K562 (cell line): ENCODE results near the gene FAM171A2. TPM values are rescaled to one million over a fixed set of nuclear protein-coding genes. Genes with fewer than 3 reads are reported as not detected.
A peak's percentile ranks its signal among the peaks of the same experiment; 100 is the strongest.

Source experiments
- ATAC-seq: fragments of 200-7000 bp; cut with Tn5 transposase; 3 replicates; pipeline ENCODE4 v1.9.1; 2020; ENCODE audit warnings: moderate library complexity
- BruUV-seq: library from RNA; stranded (reverse); fragments of 400-500 nt; replicated peaks from 2 replicates; lab custom pipeline; 2021; lab: Mats Ljungman, UMichigan
- CTCF ChIA-PET: fragments of 300-600 bp; formaldehyde crosslinking; extraction: SDS; loops from one replicate; lab custom pipeline; 2021; ENCODE audit warnings: low intra/inter-chr PET ratio; lab: Yijun Ruan, JAX
- POLR2A ChIA-PET: fragments of 300-600, 350-650 bp; sonication (Branson Sonifier 250); formaldehyde crosslinking; extraction: SDS; loops from one replicate; lab custom pipeline; 2021; ENCODE audit warnings: antibody characterized with exemption, inconsistent platforms; lab: Yijun Ruan, JAX
- DNase-seq, 4 experiments: peaks; one replicate each; pipeline versions ENCODE4 v3.0.0 to v3.0.0-alpha.2; 2011 to 2018; ENCODE audit warnings: low spot score in 3 of 4, mixed read lengths in 3 of 4; ENCODE audit errors: extremely low read depth in 1 of 4
- FAIRE-seq: peaks from 2 replicates; lab custom pipeline; 2011; peaks lifted over from hg19 to GRCh38; lab: Jason Lieb, UNC
- H2AFZ ChIP-seq: 2 replicates; pipeline ENCODE4 v1.6.0; 2011; ENCODE audit warnings: low read depth, low read length, control low read depth, inconsistent platforms
- H3K27ac ChIP-seq: fragments of 200-600 bp; 3 replicates; pipeline ENCODE4 v1.8.0; 2011; ENCODE audit warnings: low read depth, mild to moderate bottlenecking, control low read depth, inconsistent platforms, low read length, moderate library complexity, mixed read lengths; ENCODE audit errors: extremely low read depth
- H3K27me3 ChIP-seq, 2 experiments: fragments of 300-600 bp in 1 of 2; 2 replicates in 1 of 2; 3 replicates in 1 of 2; pipeline versions ENCODE4 v1.6.0 to v1.8.0; 2011; ENCODE audit warnings: inconsistent platforms in 2 of 2, low read length in 2 of 2, mild to moderate bottlenecking in 1 of 2, mixed read lengths in 1 of 2, moderate library complexity in 1 of 2; ENCODE audit not compliant: control insufficient read depth in 2 of 2, insufficient read depth in 2 of 2
- H3K36me3 ChIP-seq: fragments of 300-600 bp; 3 replicates; pipeline ENCODE4 v1.8.0; 2011; ENCODE audit warnings: mild to moderate bottlenecking, low read length, inconsistent platforms; ENCODE audit not compliant: control insufficient read depth, insufficient read depth
- H3K4me1 ChIP-seq, 2 experiments: fragments of 200-600 bp in 1 of 2; replicated peaks in 1 of 2; 2 replicates in 1 of 2; 3 replicates in 1 of 2; pipeline versions ENCODE4 v1.5.1 to v1.8.0; 2011; ENCODE audit warnings: inconsistent platforms in 2 of 2, low read length in 2 of 2, mild to moderate bottlenecking in 1 of 2, mixed read lengths in 1 of 2, moderate library complexity in 1 of 2; ENCODE audit not compliant: control insufficient read depth in 2 of 2, insufficient read depth in 2 of 2
- H3K4me2 ChIP-seq: 2 replicates; pipeline ENCODE4 v1.6.1; 2011; ENCODE audit warnings: low read length, control low read depth, inconsistent platforms, mixed read lengths; ENCODE audit not compliant: insufficient read depth
- H3K4me3 ChIP-seq: fragments of 200-600 bp; sonication (generic), shearing (Covaris generic); 2 replicates; pipeline ENCODE4 v1.5.1; 2016; ENCODE audit warnings: control low read depth, inconsistent platforms
- H3K79me2 ChIP-seq: fragments of 200-600 bp; 3 replicates; pipeline ENCODE4 v1.8.0; 2011; ENCODE audit warnings: low read length, inconsistent platforms; ENCODE audit not compliant: control insufficient read depth, insufficient read depth
- H3K9ac ChIP-seq, 2 experiments: 2 replicates each; pipeline versions ENCODE4 v1.6.0 to v1.6.1; 2011; ENCODE audit warnings: low read depth in 2 of 2, low read length in 2 of 2, control low read depth in 1 of 2, inconsistent platforms in 1 of 2, mild to moderate bottlenecking in 1 of 2, mixed read lengths in 1 of 2; ENCODE audit not compliant: insufficient read depth in 1 of 2
- H3K9me1 ChIP-seq: one replicate; pipeline ENCODE4 v1.6.0; 2011; ENCODE audit warnings: inconsistent platforms, mild to moderate bottlenecking, low read length, moderate library complexity; ENCODE audit not compliant: control insufficient read depth, insufficient read depth
- H3K9me3 ChIP-seq: replicated peaks from 2 replicates; pipeline ENCODE4 v1.5.1; 2011; ENCODE audit warnings: low read depth, low read length, inconsistent platforms; ENCODE audit not compliant: control insufficient read depth, insufficient read depth
- H4K20me1 ChIP-seq: replicated peaks from 2 replicates; pipeline ENCODE4 v1.6.1; 2011; ENCODE audit warnings: low read length, inconsistent platforms, mixed read lengths; ENCODE audit not compliant: control insufficient read depth, insufficient read depth
- ATF2 ChIP-seq: sonication (generic); formaldehyde crosslinking; IDR thresholded peaks from 2 replicates; pipeline ENCODE4 v1.8.1; 2022; ENCODE audit warnings: missing genetic modification reagents
- BACH1 ChIP-seq: fragments of 200-800 bp; sonication (Bioruptor generic); IDR thresholded peaks from 2 replicates; pipeline ENCODE4 v1.6.1; 2016; ENCODE audit warnings: missing genetic modification characterization, missing compliant biosample characterization
- E2F8 ChIP-seq: fragments of 450-650 bp; IDR thresholded peaks from 2 replicates; pipeline ENCODE4 v1.7.1; 2018; ENCODE audit warnings: mild to moderate bottlenecking, low read depth; ENCODE audit not compliant: partially characterized antibody
- FOXJ3 ChIP-seq: sonication (generic); formaldehyde crosslinking; IDR thresholded peaks from 2 replicates; pipeline ENCODE4 v1.4.0; 2020; ENCODE audit warnings: mild to moderate bottlenecking, missing genetic modification reagents
- GABPB1 ChIP-seq: sonication (generic); formaldehyde crosslinking; IDR thresholded peaks from 2 replicates; pipeline ENCODE4 v1.8.0; 2022; ENCODE audit warnings: mild to moderate bottlenecking, missing genetic modification reagents
- RBM34 ChIP-seq: fragments of 200-400 bp; formaldehyde crosslinking; IDR thresholded peaks from 2 replicates; pipeline ENCODE4 v1.6.1; 2018; ENCODE audit warnings: low read length, borderline replicate concordance; ENCODE audit not compliant: insufficient read depth
- SNAPC5 ChIP-seq: fragments of 250-450 bp; sonication (Bioruptor Pico); IDR thresholded peaks from 2 replicates; pipeline ENCODE4 v1.8.0; 2021; ENCODE audit warnings: moderate library complexity, mild to moderate bottlenecking, inconsistent platforms
- THRA ChIP-seq: fragments of 450-650 bp; IDR thresholded peaks from 2 replicates; pipeline ENCODE4 v1.6.1; 2017; ENCODE audit warnings: mild to moderate bottlenecking, moderate library complexity
- ZMIZ1 ChIP-seq, 2 experiments: fragments of 150-350 bp in 1 of 2; IDR thresholded peaks; 2 replicates each; pipeline ENCODE4 v1.6.1; 2012 to 2016; ENCODE audit warnings: low read depth in 2 of 2, low read length in 2 of 2, mild to moderate bottlenecking in 1 of 2, moderate library complexity in 1 of 2
- ZNF282 ChIP-seq: sonication (generic); formaldehyde crosslinking; IDR thresholded peaks from 2 replicates; pipeline ENCODE4 v1.8.1; 2023; ENCODE audit warnings: missing genetic modification reagents
- ZNF354B ChIP-seq: fragments of 250-450 bp; sonication (Bioruptor Pico); IDR thresholded peaks from 2 replicates; pipeline ENCODE4 v1.4.0; 2020
- WGBS: fragments of 100-300 bp; shearing (Covaris generic); methylation state at CpG from one replicate; pipeline ENCODE4 v1.1.6; 2016; ENCODE audit warnings: low coverage, mixed read lengths; ENCODE audit not compliant: insufficient coverage; ENCODE audit errors: missing lambda C conversion rate; 5-methylcytosine and 5-hydroxymethylcytosine counted together
- in situ Hi-C: fragments of 300-500 bp; cut with MboI; formaldehyde crosslinking; loops from 4 replicates; pipeline ENCODE4 v1.15.0; 2018; ENCODE audit warnings: inconsistent platforms, mixed read lengths
- intact Hi-C: fragments of 100-400 bp; cut with micrococcal nuclease; formaldehyde crosslinking; loops from 2 replicates; pipeline ENCODE4 v1.14.2; 2022
- polyA plus RNA-seq, 8 experiments: library from polyadenylated mRNA; depleted of rRNA in 4 of 8; stranded (reverse) in 5 of 8; unstranded in 3 of 8; fragments of >200 nt; fragmentation: Nextera tagmentation in 2 of 8; fragmentation: Illumina TruSeq in 1 of 8; extraction: Ambion mirVana in 2 of 8; extraction: Trizol in 1 of 8; gene quantifications; 2 replicates each; pipeline versions ENCODE4 v1.2.1 to v1.2.3, GENCODE V29; 2011 to 2014; ENCODE audit warnings: inconsistent platforms in 1 of 8, missing spikeins in 1 of 8
- total RNA-seq, 7 experiments: library from RNA; depleted of rRNA in 6 of 7; stranded (reverse); fragments of >200 nt in 6 of 7; fragmentation: Illumina TruSeq in 2 of 7; extraction: Trizol in 2 of 7; gene quantifications; 2 replicates each; pipeline versions ENCODE4 v1.2.1 to v1.2.3, GENCODE V29; 2011 to 2021; ENCODE audit warnings: low replicate concordance in 1 of 7

Gene FAM171A2
- total and polyA plus RNA-seq, 9 of the 15 experiments (the other 6 are each of a cell fraction or from before 2014, with no cell fraction given): 0.10 to 10.2 (median 2.0) TPM; not detected in 1

- intact Hi-C loops: no loop called here
- WGBS: 88% methylated on average over 31 of the region's 36 CpGs
- DNase-seq: peak in 2 of 4 experiments; percentile 8 to 10
- no peak overlapping the region for H2AFZ ChIP-seq
- no peak for TF ChIP-seq ATF2 (CRISPR knock-in tag)
- TF ChIP-seq ZNF354B (CRISPR knock-in tag): no peak
- TF ChIP-seq THRA: no peak
- TF ChIP-seq RBM34: no peak
- TF ChIP-seq FOXJ3 (CRISPR knock-in tag): no peak
- no peak for TF ChIP-seq SNAPC5 (CRISPR knock-in tag)
- no peak for TF ChIP-seq ZNF282 (CRISPR knock-in tag)
- no peak for TF ChIP-seq E2F8
- TF ChIP-seq ZMIZ1 (IDR thresholded peaks at IDR 0.05; ENCODE audit: low read depth in 2 of 2, low read length in 2 of 2): no peak
- TF ChIP-seq GABPB1: no peak
- no peak for TF ChIP-seq BACH1
- TF ChIP-seq, all 486 proteins: peak for 0
- FAIRE-seq: no peak
- CTCF ChIA-PET: interaction anchor here (3.8 kb wide), 1 partner anchor 141 kb away, joined by 42 read pairs; no protein-coding TSS in a partner anchor
- Histone ChIP-seq H3K4me3 (no peak overlapping the region), H3K9me1 (no peaks in the 10 kb centered on the region), H3K36me3 (peaks cover 5% of the 10 kb centered on the region; the same call in 1 of the 3 replicates), H3K9ac (no peak overlapping the region; a peak in 1 of 4 replicates), H3K27ac (no peak overlapping the region), H4K20me1 (no peaks in the 10 kb centered on the region), H3K9me3 (no peaks in the 10 kb centered on the region), H3K79me2 (no peaks in the 10 kb centered on the region), H3K4me2 (no peak overlapping the region), H3K4me1 (peaks cover 0 to 49% of the 10 kb centered on the region in 2 experiments; a peak in 2 of 5 replicates), H3K27me3 (no peaks in the 10 kb centered on the region)
- no peak for ATAC-seq
- in situ Hi-C loops: no loop called here
- BruUV-seq: TSS peak; percentile 61
- POLR2A ChIA-PET: interaction anchor here (0.6 to 2.4 kb wide), 4 partner anchors 9 to 474 kb away, joined by 3 to 15 read pairs (median 4); no protein-coding TSS in a partner anchor
Observed at GRCh38 chr17:44351961-44352827, 11.5 kb downstream of the FAM171A2 start.
